ENCODE results near the gene GDF2.

- TF ChIP-seq CTCF (IDR thresholded peaks at IDR 0.05) (no peak), POLR2A (IDR thresholded peaks at IDR 0.05) (no peak)
Measured at GRCh38 chr10:47358457-47358856, 36.2 kb downstream of the GDF2 start.

Data from thyroid gland (tissue), 4 donors.